Spleen (tissue), 11 donors: Measurements from ENCODE around the gene CUEDC1. TPM values are rescaled to one million over a fixed set of nuclear protein-coding genes. Genes with fewer than 3 reads are reported as not detected.

Experiments
- DNase-seq: peaks from one replicate; pipeline ENCODE4 v3.0.0-alpha.2; 2020
- H3K27ac ChIP-seq, 8 donors: fragments of 200-600 bp; sonication (generic) in 7 of 8; 1 replicate in 4 of 8; 2 replicates in 4 of 8; pipeline versions ENCODE4 v1.5.0 to v1.8.0; 2016 to 2021; ENCODE audit warnings: inconsistent platforms in 4 of 8, mild to moderate bottlenecking in 4 of 8, moderate library complexity in 1 of 8
- H3K27me3 ChIP-seq, 7 donors: fragments of 200-600 bp; sonication (generic) in 6 of 7; replicated peaks in 1 of 7; 1 replicate in 4 of 7; 2 replicates in 3 of 7; pipeline versions ENCODE4 v1.5.0 to v1.8.0; 2016 to 2021; ENCODE audit warnings: inconsistent platforms in 3 of 7, mild to moderate bottlenecking in 1 of 7
- H3K36me3 ChIP-seq, 6 donors: fragments of 200-600 bp; sonication (generic) in 5 of 6; 1 replicate in 4 of 6; 2 replicates in 2 of 6; pipeline versions ENCODE4 v1.5.0 to v1.8.0; 2016 to 2021; ENCODE audit warnings: inconsistent platforms in 2 of 6
- H3K4me1 ChIP-seq, 6 donors: fragments of 200-600 bp; sonication (generic) in 5 of 6; 1 replicate in 3 of 6; 2 replicates in 3 of 6; pipeline versions ENCODE4 v1.5.0 to v1.8.0; 2016 to 2021; ENCODE audit warnings: inconsistent platforms in 3 of 6
- H3K4me3 ChIP-seq, 8 donors: fragments of 200-600 bp; sonication (generic) in 7 of 8; 1 replicate in 4 of 8; 2 replicates in 4 of 8; pipeline versions ENCODE4 v1.5.0 to v1.8.0; 2016 to 2021; ENCODE audit warnings: inconsistent platforms in 4 of 8, mild to moderate bottlenecking in 4 of 8, moderate library complexity in 2 of 8
- H3K9me3 ChIP-seq, 8 donors: fragments of 200-600 bp; sonication (generic) in 7 of 8; 1 replicate in 4 of 8; 2 replicates in 4 of 8; pipeline versions ENCODE4 v1.5.0 to v1.8.0; 2016 to 2021; ENCODE audit warnings: inconsistent platforms in 4 of 8
- CTCF ChIP-seq, 11 experiments: fragments of 200-600 bp in 7 of 11; fragments of 450-650 bp in 4 of 11; sonication (generic) in 4 of 11; IDR thresholded peaks in 8 of 11; conservative IDR thresholded peaks in 3 of 11; 1 replicate in 7 of 11; 2 replicates in 4 of 11; pipeline versions ENCODE4 v1.4.0 to v1.8.0; 2016 to 2021; ENCODE audit warnings: antibody characterized with exemption in 11 of 11, inconsistent platforms in 4 of 11, mild to moderate bottlenecking in 1 of 11
- POLR2A ChIP-seq, 3 donors: fragments of 450-650 bp; IDR thresholded peaks; one replicate each; pipeline ENCODE4 v1.5.1; 2017; ENCODE audit warnings: antibody characterized with exemption in 3 of 3, mild to moderate bottlenecking in 1 of 3
- POLR2AphosphoS5 ChIP-seq, 3 donors: sonication (generic); formaldehyde crosslinking; IDR thresholded peaks; one replicate each; pipeline ENCODE4 v1.5.1; 2017; ENCODE audit warnings: antibody characterized with exemption in 3 of 3
- WGBS, 5 donors: extraction: QIAGEN DNeasy Blood & Tissue Kit in 3 of 5; methylation state at CpG; one replicate each; pipeline versions ENCODE4 v1.1.5 to v1.1.7; 2013 to 2018; 5-methylcytosine and 5-hydroxymethylcytosine counted together
- intact Hi-C: fragments of 100-400 bp; cut with DNase I; formaldehyde crosslinking; loops from one replicate; pipeline ENCODE4 v1.15.0; 2023; ENCODE audit warnings: low total_unique reads
- polyA plus RNA-seq, 3 donors: library from polyadenylated mRNA; stranded (reverse); fragments of 200-250 nt; gene quantifications; one replicate each; pipeline ENCODE4 v1.2.1, GENCODE V29; 2013
- total RNA-seq, 7 donors: library from RNA; depleted of rRNA in 3 of 7; stranded (reverse); fragments of >200 nt in 3 of 7; fragmentation: NEBNext Ultra II Directional in 4 of 7; extraction: Animal tissue kit (Norgen Biotek cat#: 25700) in 4 of 7; gene quantifications; one replicate each; pipeline versions ENCODE4 v1.1.0 to v1.2.1, GENCODE V29; 2016 to 2021
- donor health status: healthy with polysubstance abuse.
- donor health status: DM: no; HTN: no; CAD: no; lungs with moderate emphysema.
- donor health status: DM: no; HTN: no; CAD: no.
- donor health status: Bipolar disorder and iron deficiency.
- donor health status: healthy.
- donor health status: DM: no; HTN: no; CAD: no.
- donor health status: DM: yes; HTN: yes; CAD: no.

CUEDC1 gene
- total and polyA plus RNA-seq, 10 donors = 5.4 to 23.5 (median 15.6) TPM

- Histone ChIP-seq H3K36me3 (peaks cover 0 to 42% (median 0%) of the 10 kb centered on the region in 6 donors), H3K27me3 (peaks cover 0 to 12% (median 5%) of the 10 kb centered on the region in 7 donors), H3K9me3 (no peaks in the 10 kb centered on the region), H3K27ac (peak overlapping the region in 6 of 8 donors; percentile 48 to 79 (median 72)), H3K4me1 (peaks cover 15 to 45% (median 31%) of the 10 kb centered on the region in 6 donors), H3K4me3 (peak overlapping the region in 1 of 8 donors; percentile 30)
- WGBS, 5 donors = 21 to 35% (median 24%) methylated on average over 20 to 23 of the region's 23 CpGs
- TF ChIP-seq POLR2A (IDR thresholded peaks at IDR 0.05) = no peak
- TF ChIP-seq CTCF (IDR thresholded peaks at IDR 0.05 in 8 of 11, conservative IDR thresholded peaks at IDR 0.05 in 3 of 11) = peak in 6 of 11 experiments; percentile 7 to 40 (median 22)
- peak; percentile 39 to 64 (median 55) for TF ChIP-seq POLR2AphosphoS5 (IDR thresholded peaks at IDR 0.05)
- intact Hi-C loops = no loop called here
- peak; percentile 86 for DNase-seq
Observed at GRCh38 chr17:57868007-57868909, 87.0 kb downstream of the CUEDC1 start.

GRCh38 chr17:57867126-57867525, 88.1 kb downstream of the CUEDC1 start:
- Histone ChIP-seq H3K27ac (peak overlapping the region in 2 of 8 donors; percentile 73 to 79), H3K9me3 (no peaks in the 10 kb centered on the region), H3K4me3 (no peak overlapping the region), H3K36me3 (peaks cover 0 to 36% (median 0%) of the 10 kb centered on the region in 6 donors), H3K4me1 (peaks cover 10 to 43% (median 25%) of the 10 kb centered on the region in 6 donors), H3K27me3 (peaks cover 0 to 11% (median 2%) of the 10 kb centered on the region in 7 donors)
- intact Hi-C loops = no loop called here
- 77 to 92% (median 89%) methylated on average over 4 to 10 of the region's 10 CpGs for WGBS, 5 donors
- TF ChIP-seq CTCF (IDR thresholded peaks at IDR 0.05 in 8 of 11, conservative IDR thresholded peaks at IDR 0.05 in 3 of 11) (no peak), POLR2AphosphoS5 (IDR thresholded peaks at IDR 0.05) (no peak), POLR2A (IDR thresholded peaks at IDR 0.05) (no peak)
- DNase-seq = no peak

GRCh38 chr17:57866723-57867122, 88.5 kb downstream of the CUEDC1 start:
- intact Hi-C loops = no loop called here
- no peak overlapping the region for H3K27ac ChIP-seq
- peaks cover 0 to 32% (median 0%) of the 10 kb centered on the region in 6 donors for H3K36me3 ChIP-seq
- 86 to 94% (median 92%) methylated on average over 3 to 5 of the region's 5 CpGs for WGBS, 5 donors
- DNase-seq = no peak
- H3K9me3 ChIP-seq = no peaks in the 10 kb centered on the region
- H3K27me3 ChIP-seq = peaks cover 0 to 14% (median 6%) of the 10 kb centered on the region in 7 donors
- no peak for TF ChIP-seq POLR2AphosphoS5 (IDR thresholded peaks at IDR 0.05)
- TF ChIP-seq CTCF (IDR thresholded peaks at IDR 0.05 in 8 of 11, conservative IDR thresholded peaks at IDR 0.05 in 3 of 11) = no peak
- no peak for TF ChIP-seq POLR2A (IDR thresholded peaks at IDR 0.05)
- H3K4me1 ChIP-seq = peaks cover 10 to 43% (median 28%) of the 10 kb centered on the region in 6 donors
- no peak overlapping the region for H3K4me3 ChIP-seq

- Histone ChIP-seq H3K36me3 (peaks cover 0 to 32% (median 0%) of the 10 kb centered on the region in 6 donors), H3K27ac (no peak overlapping the region), H3K4me1 (peaks cover 14 to 47% (median 32%) of the 10 kb centered on the region in 6 donors), H3K27me3 (peaks cover 0 to 18% (median 8%) of the 10 kb centered on the region in 7 donors), H3K9me3 (no peaks in the 10 kb centered on the region), H3K4me3 (no peak overlapping the region)
- no peak for TF ChIP-seq CTCF (IDR thresholded peaks at IDR 0.05 in 8 of 11, conservative IDR thresholded peaks at IDR 0.05 in 3 of 11)
- TF ChIP-seq POLR2A (IDR thresholded peaks at IDR 0.05) = no peak
- intact Hi-C loops = no loop called here
- WGBS, 5 donors = 88 to 96% (median 92%) methylated on average over 9 to 10 of the region's 10 CpGs
- peak; percentile 63 for DNase-seq
Observed at GRCh38 chr17:57866319-57866718, 88.9 kb downstream of the CUEDC1 start.
